GM21447 (cell line): ENCODE results near the gene FAM180B.
"Not testable (repeated sequence)": the region's sequence is repeated elsewhere in the genome, so short reads cannot be mapped to it uniquely, and the experiment has no call there.

ENCODE experiments used
- ATAC-seq: cut with Tn5 transposase; IDR thresholded peaks from one replicate; pipeline ENCODE4 v1.9.1; 2021; ENCODE audit not compliant: unreplicated experiment

The FAM180B gene

DNA sequence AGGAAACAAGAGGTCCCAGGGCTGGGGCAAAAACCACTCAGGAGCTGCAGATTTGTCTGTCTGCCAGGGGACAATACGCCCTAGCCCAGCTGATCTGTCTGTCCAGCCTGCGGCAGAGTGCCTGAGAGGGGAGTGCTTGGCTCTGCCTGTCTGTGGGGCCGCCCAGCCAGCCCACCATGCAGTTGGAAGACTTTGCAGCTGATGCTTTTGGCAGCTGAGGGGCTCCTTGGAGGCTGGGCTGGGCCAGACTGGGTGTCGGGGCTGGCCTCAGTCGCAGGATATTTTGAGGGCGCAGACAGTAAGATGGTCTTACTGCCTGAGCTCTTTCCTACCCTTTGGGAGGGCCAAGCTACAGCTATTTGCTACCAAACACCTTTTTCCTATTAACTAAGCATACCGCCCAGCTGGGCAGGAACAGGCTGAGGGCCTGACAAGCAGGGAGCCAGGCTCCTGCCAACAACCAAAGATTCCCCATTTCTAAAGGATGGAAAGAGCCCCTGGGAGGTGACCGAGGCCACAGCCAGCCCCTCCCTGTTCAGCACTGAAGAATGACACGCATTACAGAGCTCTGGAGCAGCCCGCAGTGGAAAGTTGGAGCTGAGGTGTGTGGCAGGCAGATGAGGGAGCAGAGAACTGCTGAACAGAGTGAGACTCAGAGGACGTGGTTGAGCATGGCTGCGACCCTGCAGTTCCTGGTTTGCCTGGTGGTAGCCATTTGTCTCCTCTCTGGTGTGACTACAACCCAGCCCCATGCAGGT is at the start of gene FAM180B:
FAM180B (plus strand) TSS at position 581 of the 758 bp plus-strand sequence; CDS start at position 672, 91 bp downstream.
- ATAC-seq: no peak

GRCh38 chr11:47536915-47537314 is 49.6 kb upstream of the FAM180B start:
- no peak for ATAC-seq

GRCh38 chr11:47538741-47539565 is 47.5 kb upstream of the FAM180B start:
- ATAC-seq: no peak

DNA sequence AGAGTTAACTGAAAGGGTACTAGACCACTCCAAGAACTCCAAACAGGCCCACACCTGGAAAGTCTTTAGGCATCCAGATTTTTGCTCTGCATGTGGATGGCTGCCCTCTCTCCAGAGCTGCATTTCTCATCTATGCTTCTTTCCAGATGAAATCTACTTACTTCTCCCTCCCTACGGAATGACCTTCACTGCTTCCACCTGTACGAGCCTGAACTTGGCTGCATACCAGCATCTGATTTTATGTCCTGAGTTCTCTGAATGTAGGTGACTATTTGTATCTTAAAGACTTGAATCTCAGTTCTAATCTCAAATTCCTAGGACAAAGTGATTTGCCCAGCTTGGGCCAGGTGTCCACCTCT is 46.8 kb upstream of the FAM180B start:
- no peak for ATAC-seq

DNA sequence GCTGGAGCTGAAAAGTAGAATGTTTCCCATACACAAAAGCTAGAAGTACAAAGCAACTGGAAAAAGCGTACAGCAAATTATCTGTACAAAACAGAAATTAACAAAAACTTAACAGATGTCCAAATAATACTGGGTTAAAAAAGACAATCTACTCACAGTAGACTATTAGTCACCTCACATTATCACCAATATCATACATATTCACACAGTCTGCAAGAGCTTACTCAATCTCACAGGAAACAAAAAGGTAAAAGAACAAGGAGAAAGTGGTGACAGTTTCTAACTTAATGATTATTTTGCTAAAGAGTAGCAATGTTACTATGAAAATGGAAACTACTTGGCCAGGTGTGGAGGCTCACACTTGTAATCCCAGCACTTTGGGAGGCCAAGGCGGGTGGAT is 45.4 kb upstream of the FAM180B start:
- ATAC-seq: no peak

DNA sequence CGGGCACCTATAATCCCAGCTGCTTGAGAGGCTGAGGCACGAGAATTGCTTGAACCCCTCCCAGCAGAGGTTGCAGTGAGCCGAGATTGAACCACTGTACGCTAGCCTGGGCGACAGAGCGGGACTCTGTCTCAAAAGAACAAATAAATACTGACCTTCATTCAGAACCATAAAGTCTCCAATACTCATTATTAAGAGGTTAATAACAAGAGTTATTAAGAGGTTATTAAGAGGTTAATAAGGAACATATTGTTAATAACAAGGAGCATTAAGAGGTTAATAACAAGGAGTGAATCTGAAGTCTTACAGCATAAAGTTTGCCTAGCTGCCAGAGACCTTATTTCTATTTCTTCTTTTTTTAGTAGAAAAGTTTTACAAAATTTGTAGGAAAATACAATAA is 41.2 kb upstream of the FAM180B start:
- no peak for ATAC-seq

- ATAC-seq: not testable (repeated sequence)
Observed at GRCh38 chr11:47546274-47546673, 40.2 kb upstream of the FAM180B start.

- no peak for ATAC-seq
Observed at GRCh38 chr11:47550288-47551047, 36.0 kb upstream of the FAM180B start.

GRCh38 chr11:47551086-47551485 is 35.4 kb upstream of the FAM180B start:
- ATAC-seq: no peak

DNA sequence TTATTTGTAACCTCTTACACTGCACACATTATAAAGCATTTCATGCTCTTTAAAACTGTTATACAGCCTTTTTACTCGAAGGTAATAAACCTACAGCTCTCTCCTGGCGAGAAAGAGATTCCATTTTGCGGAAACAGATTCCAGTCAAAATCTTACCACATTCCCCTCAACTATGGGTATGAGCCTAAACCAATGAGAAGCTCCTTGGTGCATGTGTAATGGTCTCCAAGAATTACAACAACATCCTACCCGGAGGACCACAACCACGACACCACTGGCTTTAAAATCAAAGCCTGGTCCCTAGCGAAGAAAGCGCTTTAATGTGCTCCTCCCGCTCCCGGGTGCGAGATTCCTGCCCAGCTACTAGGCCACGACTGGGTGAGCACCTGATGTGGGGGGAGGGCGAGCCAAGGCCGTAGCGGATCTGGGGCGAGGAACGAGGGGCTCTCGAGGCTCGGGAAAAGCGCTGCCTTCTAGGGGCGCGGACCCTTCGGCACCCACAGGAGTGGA is 34.4 kb upstream of the FAM180B start:
- ATAC-seq: peak; percentile 10

- peak; percentile 89 for ATAC-seq
Observed at GRCh38 chr11:47552566-47553405, 33.7 kb upstream of the FAM180B start, which contains the start of gene CELF1. TSS of gene CELF1 (minus strand) at chr11:47553132. CDS start at chr11:47499523, 53,609 bp downstream.

- ATAC-seq: peak; percentile 25
Observed at GRCh38 chr11:47553406-47553743, 33.1 kb upstream of the FAM180B start.

DNA sequence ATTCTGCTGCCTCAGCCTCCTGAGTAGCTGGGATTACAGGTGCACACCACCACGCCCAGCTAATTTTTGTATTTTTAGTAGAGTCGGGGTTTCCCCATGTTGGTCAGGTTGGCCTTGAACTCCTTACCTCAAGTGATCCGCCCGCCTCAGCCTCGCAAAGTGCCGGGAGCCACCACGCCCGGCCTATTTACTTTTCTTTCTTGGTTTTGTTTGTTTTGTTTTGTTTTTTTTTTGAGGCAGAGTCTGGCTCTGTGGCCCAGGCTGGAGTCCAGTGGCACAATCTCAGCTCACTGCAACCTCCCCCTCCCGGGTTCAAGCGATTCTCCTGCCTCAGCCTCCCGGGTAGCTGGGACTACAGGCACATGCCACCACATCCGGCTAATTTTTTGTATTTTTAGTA is 29.5 kb upstream of the FAM180B start:
- not testable (repeated sequence) for ATAC-seq

DNA sequence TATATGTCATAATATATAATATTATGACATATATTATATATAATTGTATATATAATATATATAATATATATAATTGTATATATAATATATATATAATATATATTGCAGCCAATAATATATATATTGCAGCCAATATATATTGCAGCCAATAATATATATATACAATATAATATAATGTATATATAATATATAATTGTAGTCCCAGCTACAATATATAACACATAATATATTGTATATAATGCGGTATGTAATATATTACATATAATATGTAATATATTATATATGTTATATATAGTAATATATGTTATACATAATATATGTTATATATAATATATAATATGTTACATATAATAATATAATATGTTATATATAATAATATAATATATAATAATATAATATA is 27.8 kb upstream of the FAM180B start:
- no peak for ATAC-seq

- no peak for ATAC-seq
Observed at GRCh38 chr11:47560426-47560825, 26.1 kb upstream of the FAM180B start.

- not testable (repeated sequence) for ATAC-seq
Observed at GRCh38 chr11:47562393-47562792, 24.1 kb upstream of the FAM180B start.

GRCh38 chr11:47564366-47564765 is 22.1 kb upstream of the FAM180B start:
- not testable (repeated sequence) for ATAC-seq

DNA sequence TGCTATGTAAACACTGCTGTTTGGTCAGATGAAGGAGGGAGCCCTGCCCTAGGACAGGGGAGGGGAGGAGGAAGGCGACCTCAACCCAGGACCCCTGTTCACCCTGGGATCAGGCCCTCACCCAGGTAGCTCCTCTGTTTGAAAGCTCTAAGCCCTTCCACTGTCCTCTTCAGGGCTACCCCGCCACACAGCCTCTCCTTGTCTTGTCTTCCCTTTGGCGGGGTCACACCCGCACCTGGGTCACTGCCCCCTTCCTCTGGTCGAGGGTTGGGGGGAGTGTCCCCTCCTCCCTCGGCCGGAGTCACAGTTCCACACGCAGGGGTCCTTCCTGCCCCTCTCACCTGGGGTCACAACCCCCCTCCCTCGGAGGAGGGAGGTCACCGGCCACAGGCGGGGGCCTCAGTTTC is 21.5 kb upstream of the FAM180B start:
- ATAC-seq: peak; percentile 6

DNA sequence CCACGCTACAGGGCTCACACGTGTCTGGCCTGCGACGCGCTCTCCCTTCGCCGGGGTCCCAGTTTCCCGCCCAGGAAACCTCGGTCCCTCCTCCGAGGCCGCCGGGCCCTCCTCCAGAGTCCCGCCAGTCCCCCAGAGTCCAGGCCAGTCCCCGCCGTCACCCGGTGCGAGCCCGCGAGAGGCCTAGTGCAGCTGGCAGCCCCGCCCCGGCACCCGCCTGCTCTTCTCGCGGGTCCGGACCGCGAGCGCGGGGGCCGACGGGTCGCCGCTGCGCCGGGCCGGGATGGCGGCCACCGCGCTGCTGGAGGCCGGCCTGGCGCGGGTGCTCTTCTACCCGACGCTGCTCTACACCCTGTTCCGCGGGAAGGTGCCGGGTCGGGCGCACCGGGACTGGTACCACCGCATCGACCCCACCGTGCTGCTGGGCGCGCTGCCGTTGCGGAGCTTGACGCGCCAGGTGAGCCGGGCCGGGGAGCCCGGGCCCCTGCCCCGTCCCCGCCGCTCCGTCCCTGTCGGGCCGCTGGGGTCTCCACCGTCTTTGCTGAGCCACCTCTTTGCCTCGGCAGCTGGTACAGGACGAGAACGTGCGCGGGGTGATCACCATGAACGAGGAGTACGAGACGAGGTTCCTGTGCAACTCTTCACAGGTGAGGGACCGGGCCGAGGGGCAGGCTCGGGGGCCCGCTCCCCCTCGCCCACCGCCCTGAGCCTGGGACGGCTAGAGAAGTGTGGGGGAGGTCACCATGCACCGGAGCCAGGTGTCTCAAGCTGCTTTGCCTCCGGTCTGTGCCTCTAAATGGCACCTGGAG is 20.9 kb upstream of the FAM180B start, which contains the start of gene PTPMT1:
PTPMT1 (plus strand) TSS at position 260 of the 809 bp plus-strand sequence; CDS start at position 284, 24 bp downstream.
- ATAC-seq: peak; percentile 81
